H1 (cell line): ENCODE results near the gene CTTNBP2. TPM values are rescaled to one million over a fixed set of nuclear protein-coding genes. Genes with fewer than 3 reads are reported as not detected.

Source experiments
- CTCF ChIA-PET: fragments of 300-600 bp; sonication (Branson Sonifier 250); formaldehyde crosslinking; loops from one replicate; lab custom pipeline; 2021; ENCODE audit not compliant: partially characterized antibody; lab: Charles Lee
- POLR2A ChIA-PET: fragments of 300-600 bp; sonication (Branson Sonifier 250); formaldehyde crosslinking; loops from one replicate; lab custom pipeline; 2021; ENCODE audit warnings: inconsistent platforms; ENCODE audit not compliant: partially characterized antibody; lab: Charles Lee
- DNase-seq, 2 experiments: peaks; one replicate each; pipeline versions ENCODE4 v3.0.0 to v3.0.0-alpha.2; 2010 to 2022; ENCODE audit warnings: low spot score in 2 of 2, low read depth in 1 of 2, mixed read lengths in 1 of 2
- FAIRE-seq: peaks from 2 replicates; lab custom pipeline; 2011; peaks lifted over from hg19 to GRCh38; lab: Jason Lieb, UNC
- H2AFZ ChIP-seq: 2 replicates; pipeline ENCODE4 v1.8.1; 2012; ENCODE audit warnings: low read length, inconsistent platforms
- H2AK5ac ChIP-seq: 2 replicates; pipeline ENCODE4 v1.6.1; 2013; ENCODE audit warnings: low read depth, low read length
- H2BK120ac ChIP-seq: replicated peaks from 2 replicates; pipeline ENCODE3; 2013; ENCODE audit warnings: low read depth, low read length, inconsistent platforms
- H2BK12ac ChIP-seq: 2 replicates; pipeline ENCODE4 v1.6.1; 2013; ENCODE audit warnings: low read depth, low read length
- H2BK15ac ChIP-seq: 2 replicates; pipeline ENCODE4 v1.6.1; 2013; ENCODE audit warnings: low read length
- H2BK20ac ChIP-seq: 2 replicates; pipeline ENCODE4 v1.6.1; 2013; ENCODE audit warnings: low read length
- H2BK5ac ChIP-seq: 2 replicates; pipeline ENCODE4 v1.6.1; 2013; ENCODE audit warnings: low read depth, low read length
- H3K14ac ChIP-seq: 2 replicates; pipeline ENCODE4 v1.6.1; 2013; ENCODE audit warnings: inconsistent platforms; ENCODE audit not compliant: insufficient read length
- H3K18ac ChIP-seq: 2 replicates; pipeline ENCODE4 v1.6.1; 2013; ENCODE audit warnings: low read length; ENCODE audit errors: extremely low read depth
- H3K23ac ChIP-seq: 2 replicates; pipeline ENCODE4 v1.6.1; 2013; ENCODE audit warnings: inconsistent platforms; ENCODE audit not compliant: insufficient read length
- H3K23me2 ChIP-seq: 2 replicates; pipeline ENCODE4 v1.6.1; 2013; ENCODE audit warnings: low read depth, low read length
- H3K27ac ChIP-seq: 2 replicates; pipeline ENCODE4 v1.6.1; 2011; ENCODE audit warnings: low read depth, low read length, inconsistent platforms
- H3K27me3 ChIP-seq, 4 experiments: replicated peaks in 1 of 4; 1 replicate in 1 of 4; 2 replicates in 3 of 4; pipeline versions ENCODE4 v1.6.1 to v1.8.1; 2011 to 2013; ENCODE audit warnings: low read length in 3 of 4, mild to moderate bottlenecking in 3 of 4, inconsistent platforms in 2 of 4, mixed read lengths in 2 of 4, moderate library complexity in 1 of 4; ENCODE audit not compliant: control insufficient read depth in 3 of 4, insufficient read depth in 3 of 4; ENCODE audit errors: extremely low read depth in 1 of 4
- H3K36me3 ChIP-seq, 4 experiments: 2 replicates each; pipeline versions ENCODE4 v1.6.1 to v1.8.1; 2011 to 2013; ENCODE audit warnings: mild to moderate bottlenecking in 4 of 4, low read length in 3 of 4, moderate library complexity in 2 of 4, control low read depth in 1 of 4, inconsistent platforms in 1 of 4; ENCODE audit not compliant: insufficient read depth in 4 of 4, control insufficient read depth in 2 of 4
- H3K4ac ChIP-seq: replicated peaks from 2 replicates; pipeline ENCODE3; 2013; ENCODE audit warnings: low read length, low read depth, mixed read lengths, inconsistent platforms; ENCODE audit not compliant: insufficient read length
- H3K4me1 ChIP-seq, 4 experiments: replicated peaks in 1 of 4; 1 replicate in 1 of 4; 2 replicates in 3 of 4; pipeline versions ENCODE4 v1.6.1 to v1.8.1; 2011 to 2013; ENCODE audit warnings: low read length in 3 of 4, inconsistent platforms in 2 of 4, mixed read lengths in 1 of 4; ENCODE audit not compliant: insufficient read depth in 4 of 4, control insufficient read depth in 3 of 4
- H3K4me2 ChIP-seq, 2 experiments: 2 replicates each; pipeline versions ENCODE4 v1.6.1 to v1.8.1; 2011 to 2013; ENCODE audit warnings: low read depth in 2 of 2, low read length in 2 of 2, control low read depth in 1 of 2, inconsistent platforms in 1 of 2, mild to moderate bottlenecking in 1 of 2; ENCODE audit not compliant: insufficient read depth in 1 of 2
- H3K4me3 ChIP-seq, 4 experiments: fragments of 200-600, 300-600 bp in 1 of 4; sonication (generic), shearing (Covaris generic), sonication (Bioruptor Twin) in 1 of 4; 2 replicates each; pipeline versions ENCODE4 v1.5.1 to v1.8.1; 2011 to 2016; ENCODE audit warnings: low read length in 4 of 4, low read depth in 3 of 4, control low read depth in 2 of 4, inconsistent platforms in 2 of 4, mild to moderate bottlenecking in 2 of 4, mixed read lengths in 1 of 4, moderate library complexity in 1 of 4; ENCODE audit not compliant: insufficient read depth in 2 of 4; ENCODE audit errors: extremely low read depth in 1 of 4
- H3K56ac ChIP-seq: replicated peaks from 2 replicates; pipeline ENCODE3; 2013; ENCODE audit warnings: low read depth, mild to moderate bottlenecking, mixed read lengths, low read length, inconsistent platforms; ENCODE audit not compliant: insufficient read length
- H3K79me1 ChIP-seq: 2 replicates; pipeline ENCODE4 v1.6.1; 2013; ENCODE audit warnings: low read depth, low read length, control low read depth
- H3K79me2 ChIP-seq, 2 experiments: 2 replicates each; pipeline versions ENCODE4 v1.6.1 to v1.8.1; 2012 to 2013; ENCODE audit warnings: low read length in 2 of 2, mild to moderate bottlenecking in 2 of 2, inconsistent platforms in 1 of 2; ENCODE audit not compliant: insufficient read depth in 2 of 2, control insufficient read depth in 1 of 2
- H3K9ac ChIP-seq, 4 experiments: replicated peaks in 1 of 4; 1 replicate in 1 of 4; 2 replicates in 3 of 4; pipeline versions ENCODE4 v1.6.1 to v1.8.1; 2011 to 2013; ENCODE audit warnings: low read depth in 3 of 4, low read length in 3 of 4, control low read depth in 2 of 4, mild to moderate bottlenecking in 2 of 4, moderate library complexity in 2 of 4, inconsistent platforms in 1 of 4; ENCODE audit errors: extremely low read depth in 1 of 4
- H3K9me3 ChIP-seq, 2 experiments: 2 replicates each; pipeline versions ENCODE4 v1.6.1 to v1.8.1; 2012 to 2013; ENCODE audit warnings: mild to moderate bottlenecking in 2 of 2, moderate library complexity in 2 of 2, control low read depth in 1 of 2, inconsistent platforms in 1 of 2, low read depth in 1 of 2, low read length in 1 of 2, mixed read lengths in 1 of 2; ENCODE audit not compliant: insufficient read depth in 2 of 2
- H4K20me1 ChIP-seq, 2 experiments: replicated peaks in 1 of 2; 2 replicates each; pipeline versions ENCODE3 to v1.8.1; 2011 to 2013; ENCODE audit warnings: inconsistent platforms in 2 of 2, low read length in 2 of 2, mild to moderate bottlenecking in 1 of 2; ENCODE audit not compliant: insufficient read depth in 2 of 2, control insufficient read depth in 1 of 2
- H4K5ac ChIP-seq: 2 replicates; pipeline ENCODE4 v1.6.1; 2013; ENCODE audit warnings: low read length, low read depth, mixed read lengths, inconsistent platforms; ENCODE audit not compliant: insufficient read length
- H4K8ac ChIP-seq: 2 replicates; pipeline ENCODE4 v1.8.0; 2013; ENCODE audit warnings: mild to moderate bottlenecking, moderate library complexity, low read length, inconsistent platforms; ENCODE audit not compliant: insufficient read depth; ENCODE audit errors: extremely low read depth
- H4K91ac ChIP-seq: replicated peaks from 2 replicates; pipeline ENCODE3; 2013; ENCODE audit warnings: low read length, mixed read lengths, inconsistent platforms; ENCODE audit not compliant: insufficient read length
- BCL11A ChIP-seq, 2 experiments: IDR thresholded peaks; one replicate each; pipeline ENCODE4 v1.6.1; 2011; ENCODE audit warnings: low read depth in 2 of 2, low read length in 2 of 2, mild to moderate bottlenecking in 2 of 2
- CBX8 ChIP-seq: fragments of 300-800, 300-1000 bp; sonication (generic); IDR thresholded peaks from 2 replicates; pipeline ENCODE4 v1.7.1; 2016; ENCODE audit warnings: low read depth, low read length, borderline replicate concordance
- CHD1 ChIP-seq: IDR thresholded peaks from 2 replicates; pipeline ENCODE4 v1.6.1; 2012; ENCODE audit warnings: low read depth, low read length, improper control_type of control experiment
- CTCF ChIP-seq, 3 experiments: IDR thresholded peaks; 1 replicate in 2 of 3; 2 replicates in 1 of 3; pipeline versions ENCODE4 v1.5.1 to v1.6.1; 2011; ENCODE audit warnings: low read length in 3 of 3, mild to moderate bottlenecking in 3 of 3, inconsistent platforms in 2 of 3, low read depth in 1 of 3, moderate library complexity in 1 of 3; ENCODE audit not compliant: insufficient read depth in 1 of 3; ENCODE audit errors: control extremely low read depth in 1 of 3
- EP300 ChIP-seq, 2 experiments: IDR thresholded peaks; 1 replicate in 1 of 2; 2 replicates in 1 of 2; pipeline ENCODE4 v1.6.1; 2011 to 2012; ENCODE audit warnings: low read depth in 2 of 2, low read length in 2 of 2, mild to moderate bottlenecking in 2 of 2, borderline replicate concordance in 1 of 2, inconsistent platforms in 1 of 2, moderate library complexity in 1 of 2
- HDAC2 ChIP-seq, 2 experiments: fragments of 300-600 bp in 1 of 2; sonication (generic) in 1 of 2; IDR thresholded peaks; 2 replicates each; pipeline ENCODE4 v1.6.1; 2011 to 2012; ENCODE audit warnings: low read depth in 2 of 2, low read length in 2 of 2, mild to moderate bottlenecking in 2 of 2, moderate library complexity in 2 of 2, borderline replicate concordance in 1 of 2, inconsistent platforms in 1 of 2
- KDM1A ChIP-seq: fragments of 200-600, 300-600 bp; sonication (generic); IDR thresholded peaks from 2 replicates; pipeline ENCODE4 v1.7.1; 2016; ENCODE audit warnings: mild to moderate bottlenecking, low read length, borderline replicate concordance
- RFX5 ChIP-seq: IDR thresholded peaks from 2 replicates; pipeline ENCODE4 v1.6.1; 2011; ENCODE audit warnings: low read depth, low read length, improper control_type of control experiment, borderline replicate concordance
- SIRT6 ChIP-seq: IDR thresholded peaks from one replicate; pipeline ENCODE4 v1.7.1; 2012; ENCODE audit warnings: low read length, inconsistent platforms
- SP1 ChIP-seq: IDR thresholded peaks from 2 replicates; pipeline ENCODE4 v1.6.1; 2011; ENCODE audit warnings: low read depth, low read length
- SRF ChIP-seq: IDR thresholded peaks from 2 replicates; pipeline ENCODE4 v1.6.1; 2011; ENCODE audit warnings: mild to moderate bottlenecking, low read depth, low read length, moderate library complexity
- TBP ChIP-seq: IDR thresholded peaks from 2 replicates; pipeline ENCODE4 v1.6.1; 2011; ENCODE audit warnings: low read depth, low read length, improper control_type of control experiment
- polyA plus RNA-seq, 7 experiments: library from polyadenylated mRNA; depleted of rRNA in 3 of 7; stranded (reverse) in 5 of 7; unstranded in 2 of 7; fragments of >200 nt in 5 of 7; fragments of 200-250 nt in 2 of 7; gene quantifications; 1 replicate in 5 of 7; 2 replicates in 1 of 7; 4 replicates in 1 of 7; pipeline versions ENCODE4 v1.2.1 to v1.2.3, GENCODE V29; 2011 to 2013; ENCODE audit warnings: missing spikeins in 2 of 7, mixed read lengths in 2 of 7
- total RNA-seq: library from RNA; stranded (reverse); fragmentation: NEBNext Ultra II Directional; extraction: Animal tissue kit (Norgen Biotek cat#: 25700); gene quantifications from 2 replicates; pipeline ENCODE4 v1.2.1, GENCODE V29; 2021

CTTNBP2 gene
- total and polyA plus RNA-seq, 2 of the 8 experiments (the other 6 are each of a cell fraction or from before 2014, with no cell fraction given): 15.3 to 35.1 TPM

GRCh38 chr7:117875566-117875965 lies 2.3 kb upstream of the CTTNBP2 start:
- no peak overlapping the region for H3K14ac ChIP-seq
- no peak overlapping the region for H3K18ac ChIP-seq
- H4K5ac ChIP-seq: no peak overlapping the region
- ChIA-PET POLR2A (no interaction called here), CTCF (interaction anchor here (0.7 to 2.1 kb wide), 4 partner anchors 10 to 277 kb away, joined by 3 to 11 read pairs (median 3); no protein-coding TSS in a partner anchor)
- no peaks in the 10 kb centered on the region for H3K27me3 ChIP-seq
- no peak overlapping the region for H3K56ac ChIP-seq
- H4K8ac ChIP-seq: no peak overlapping the region
- H3K9me3 ChIP-seq: no peaks in the 10 kb centered on the region
- no peak overlapping the region for H3K9ac ChIP-seq
- H3K4me3 ChIP-seq: no peak overlapping the region
- H3K23me2 ChIP-seq: peaks cover 13% of the 10 kb centered on the region
- no peaks in the 10 kb centered on the region for H3K36me3 ChIP-seq
- no peak overlapping the region for H4K91ac ChIP-seq
- H2BK15ac ChIP-seq: no peak overlapping the region
- H2BK20ac ChIP-seq: no peak overlapping the region
- H2AK5ac ChIP-seq: no peak overlapping the region
- no peaks in the 10 kb centered on the region for H3K79me1 ChIP-seq
- H2BK120ac ChIP-seq: no peak overlapping the region
- H3K27ac ChIP-seq: no peak overlapping the region
- no peak overlapping the region for H2BK5ac ChIP-seq
- no peak overlapping the region for H2AFZ ChIP-seq
- no peaks in the 10 kb centered on the region for H4K20me1 ChIP-seq
- DNase-seq (peak in 1 of 2 experiments; percentile 58), FAIRE-seq (peak; percentile 72)
- no peak overlapping the region for H3K23ac ChIP-seq
- peaks cover 0 to 10% (median 6%) of the 10 kb centered on the region in 4 experiments; a peak in 6 of 7 replicates for H3K4me1 ChIP-seq
- peaks cover 0 to 23% of the 10 kb centered on the region in 2 experiments; a peak in 2 of 4 replicates for H3K79me2 ChIP-seq
- H3K4ac ChIP-seq: no peak overlapping the region
- peak overlapping the region in 1 of 2 experiments; percentile 42; a peak in 1 of 4 replicates for H3K4me2 ChIP-seq
- no peak overlapping the region for H2BK12ac ChIP-seq
- TF ChIP-seq KDM1A (no peak), RFX5 (no peak), SIRT6 (no peak), HDAC2 (IDR thresholded peaks at IDR 0.05; ENCODE audit: borderline replicate concordance in 1 of 2, low read depth in 2 of 2, low read length in 2 of 2) (peak in 1 of 2 experiments; percentile 55; a peak in 1 of 4 replicates), TBP (no peak), CHD1 (no peak), BCL11A (IDR thresholded peaks at IDR 0.05; ENCODE audit: low read depth in 2 of 2, low read length in 2 of 2) (no peak), CTCF (IDR thresholded peaks at IDR 0.05; ENCODE audit: control extremely low read depth in 1 of 3, insufficient read depth in 1 of 3, low read depth in 1 of 3, low read length in 3 of 3) (peak; percentile 30 to 64 (median 48)), EP300 (IDR thresholded peaks at IDR 0.05; ENCODE audit: borderline replicate concordance in 1 of 2, low read depth in 2 of 2, low read length in 2 of 2) (no peak), CBX8 (no peak), SP1 (peak; percentile 23; the same call in 1 of the 2 replicates), SRF (no peak)
